ENCODE results near the gene MAPK7. TPM values are rescaled to one million over a fixed set of nuclear protein-coding genes. Genes with fewer than 3 reads are reported as not detected.

Gene MAPK7
- total RNA-seq, 1 donor from 2014 or later, result 13.9 TPM

- DNase-seq, result no peak
- intact Hi-C loops (cut with DNase I), result no loop called here
- no peak for ATAC-seq (ENCODE audit: poor library complexity)
Measured at GRCh38 chr17:19372439-19372838, 5.9 kb upstream of the MAPK7 start.

DNA sequence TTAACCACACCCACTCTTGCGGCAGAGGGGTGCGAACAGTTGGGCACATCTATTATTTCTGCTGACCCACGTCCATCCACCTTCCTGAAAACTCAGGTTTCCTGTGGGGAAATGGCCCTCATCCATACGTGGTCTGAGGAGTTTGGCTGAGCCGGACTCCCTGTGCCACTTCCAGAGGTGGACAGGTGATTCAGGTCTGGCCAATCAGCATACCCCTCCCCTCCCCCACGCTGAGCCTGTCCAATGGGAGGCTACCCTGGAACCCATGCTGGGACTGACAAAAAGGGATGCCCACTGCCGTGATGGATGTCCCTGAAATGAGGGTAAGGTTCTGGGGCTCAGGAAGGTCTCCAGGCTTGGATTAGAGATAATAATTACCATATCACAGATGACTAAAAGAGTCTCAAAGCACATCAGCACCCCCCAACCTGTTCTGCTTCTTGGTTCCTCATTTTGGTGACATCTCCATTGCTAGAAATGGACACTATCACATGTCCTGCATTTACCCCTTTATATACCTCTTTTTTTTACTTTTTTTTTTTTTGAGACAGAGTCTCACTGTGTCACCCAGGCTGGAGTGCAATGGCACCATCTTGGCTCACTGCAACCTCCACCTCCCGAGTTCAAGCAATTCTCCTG is 5.3 kb upstream of the MAPK7 start:
- DNase-seq (no peak), ATAC-seq (ENCODE audit: poor library complexity) (no peak)
- intact Hi-C loops (cut with DNase I), result no loop called here

DNA sequence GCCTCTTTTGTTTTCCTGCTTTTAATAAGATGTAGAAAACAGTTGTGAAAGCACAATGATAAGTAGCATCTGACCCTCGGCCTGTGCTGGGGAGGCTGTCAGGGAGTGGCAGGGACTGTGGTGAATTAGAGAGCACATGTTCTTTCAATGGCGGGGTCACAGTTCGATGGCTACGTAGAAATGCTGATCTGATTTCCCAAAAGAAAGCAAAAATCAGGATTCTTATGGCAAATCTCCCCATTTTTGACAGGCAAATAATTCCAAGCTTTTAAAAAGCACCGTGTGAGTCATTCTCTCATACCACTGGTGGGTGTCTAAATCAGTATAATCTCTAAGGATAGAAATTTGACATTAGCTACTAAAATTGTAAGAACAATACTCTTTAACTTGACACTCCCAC is 4.2 kb upstream of the MAPK7 start:
- intact Hi-C loops (cut with DNase I), result no loop called here
- ATAC-seq (ENCODE audit: poor library complexity), result no peak
- no peak for DNase-seq

GRCh38 chr17:19375732-19376131 is 2.6 kb upstream of the MAPK7 start:
- DNase-seq (no peak), ATAC-seq (ENCODE audit: poor library complexity) (no peak)
- intact Hi-C loops (cut with DNase I), result no loop called here

- ATAC-seq (ENCODE audit: poor library complexity) (no peak), DNase-seq (no peak)
- intact Hi-C loops (cut with DNase I), result no loop called here
Measured at GRCh38 chr17:19376811-19377210, 1.5 kb upstream of the MAPK7 start.

GRCh38 chr17:19377602-19378415 is 489 bp upstream of the MAPK7 start:
- peak; percentile 99 for DNase-seq
- intact Hi-C loops (cut with DNase I), result no loop called here
- ATAC-seq (ENCODE audit: poor library complexity), result peak; percentile 94

DNA sequence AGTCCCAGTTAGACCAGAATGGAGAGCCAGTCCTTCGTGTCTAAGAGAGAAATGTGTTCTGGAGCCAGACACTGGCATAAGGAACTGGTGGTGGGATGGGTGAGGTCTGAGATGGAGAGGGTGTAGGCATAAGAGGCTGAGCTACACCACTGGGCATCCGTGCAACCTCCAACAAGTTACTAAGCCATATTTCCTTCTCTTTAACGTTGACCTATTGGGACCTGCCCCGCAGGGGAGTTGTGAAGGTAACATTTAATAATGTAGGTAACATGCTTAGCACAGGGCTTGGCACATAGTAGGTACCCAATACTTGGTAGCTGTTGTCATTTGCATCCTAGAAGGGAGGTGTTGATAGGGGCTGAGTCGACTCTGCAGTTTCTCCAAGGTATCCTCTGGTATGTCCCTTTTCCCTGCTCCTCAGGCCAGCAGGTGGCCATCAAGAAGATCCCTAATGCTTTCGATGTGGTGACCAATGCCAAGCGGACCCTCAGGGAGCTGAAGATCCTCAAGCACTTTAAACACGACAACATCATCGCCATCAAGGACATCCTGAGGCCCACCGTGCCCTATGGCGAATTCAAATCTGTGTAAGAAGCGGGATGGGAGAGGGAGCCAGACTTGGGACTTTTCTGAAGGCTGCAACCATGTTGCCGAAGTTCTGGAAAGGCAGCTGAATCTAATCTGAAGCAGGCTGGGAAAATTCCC is 1.2 kb downstream of the MAPK7 start:
- no peak for ATAC-seq (ENCODE audit: poor library complexity)
- intact Hi-C loops (cut with DNase I), result no loop called here
- DNase-seq, result no peak

DNA sequence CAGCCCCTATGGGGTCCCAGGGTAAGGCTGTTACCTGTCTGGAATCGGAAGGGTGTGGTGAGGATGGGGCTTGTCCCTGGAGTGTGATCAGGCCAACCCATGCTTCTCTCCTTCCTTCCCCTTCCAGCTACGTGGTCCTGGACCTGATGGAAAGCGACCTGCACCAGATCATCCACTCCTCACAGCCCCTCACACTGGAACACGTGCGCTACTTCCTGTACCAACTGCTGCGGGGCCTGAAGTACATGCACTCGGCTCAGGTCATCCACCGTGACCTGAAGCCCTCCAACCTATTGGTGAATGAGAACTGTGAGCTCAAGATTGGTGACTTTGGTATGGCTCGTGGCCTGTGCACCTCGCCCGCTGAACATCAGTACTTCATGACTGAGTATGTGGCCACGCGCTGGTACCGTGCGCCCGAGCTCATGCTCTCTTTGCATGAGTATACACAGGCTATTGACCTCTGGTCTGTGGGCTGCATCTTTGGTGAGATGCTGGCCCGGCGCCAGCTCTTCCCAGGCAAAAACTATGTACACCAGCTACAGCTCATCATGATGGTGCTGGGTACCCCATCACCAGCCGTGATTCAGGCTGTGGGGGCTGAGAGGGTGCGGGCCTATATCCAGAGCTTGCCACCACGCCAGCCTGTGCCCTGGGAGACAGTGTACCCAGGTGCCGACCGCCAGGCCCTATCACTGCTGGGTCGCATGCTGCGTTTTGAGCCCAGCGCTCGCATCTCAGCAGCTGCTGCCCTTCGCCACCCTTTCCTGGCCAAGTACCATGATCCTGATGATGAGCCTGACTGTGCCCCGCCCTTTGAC is 2.4 kb downstream of the MAPK7 start:
- ATAC-seq (ENCODE audit: poor library complexity), result no peak

GRCh38 chr17:19381361-19381740 is 3.1 kb downstream of the MAPK7 start:
- intact Hi-C loops (cut with DNase I), result no loop called here
- ATAC-seq (ENCODE audit: poor library complexity), result no peak
- no peak for DNase-seq

More for the DNA sequence above, 2.4 kb downstream of the MAPK7 start:
- no peak for DNase-seq
- intact Hi-C loops (cut with DNase I), result no loop called here

GRCh38 chr17:19381741-19382444 is 3.6 kb downstream of the MAPK7 start:
- no peak for ATAC-seq (ENCODE audit: poor library complexity)
- no peak for DNase-seq
- intact Hi-C loops (cut with DNase I), result no loop called here

DNA sequence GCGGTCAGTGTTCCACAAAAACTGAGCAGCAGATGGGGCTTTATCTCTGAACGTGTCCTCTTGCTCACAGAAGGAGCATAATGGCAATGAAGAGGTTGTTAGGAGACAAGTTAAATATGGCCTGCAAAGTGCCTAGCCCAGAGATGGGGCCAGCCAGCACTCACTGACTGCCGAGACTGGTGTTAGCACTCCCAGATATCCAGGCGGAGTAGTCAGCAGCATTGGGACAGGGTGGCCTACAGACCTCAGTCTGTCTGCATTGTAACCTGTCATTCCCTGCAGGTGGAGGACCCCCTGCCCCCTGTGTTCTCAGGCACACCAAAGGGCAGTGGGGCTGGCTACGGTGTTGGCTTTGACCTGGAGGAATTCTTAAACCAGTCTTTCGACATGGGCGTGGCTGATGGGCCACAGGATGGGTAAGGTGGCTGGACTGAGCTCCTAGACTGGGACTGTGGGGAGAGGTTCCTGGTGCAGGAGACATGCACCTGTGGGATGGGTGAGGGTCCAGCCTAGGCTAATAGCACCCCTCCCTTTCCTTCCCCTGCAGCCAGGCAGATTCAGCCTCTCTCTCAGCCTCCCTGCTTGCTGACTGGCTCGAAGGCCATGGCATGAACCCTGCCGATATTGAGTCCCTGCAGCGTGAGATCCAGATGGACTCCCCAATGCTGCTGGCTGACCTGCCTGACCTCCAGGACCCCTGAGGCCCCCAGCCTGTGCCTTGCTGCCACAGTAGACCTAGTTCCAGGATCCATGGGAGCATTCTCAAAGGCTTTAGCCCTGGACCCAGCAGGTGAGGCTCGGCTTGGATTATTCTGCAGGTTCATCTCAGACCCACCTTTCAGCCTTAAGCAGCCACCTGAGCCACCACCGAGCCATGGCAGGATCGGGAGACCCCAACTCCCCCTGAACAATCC is 4.5 kb downstream of the MAPK7 start:
- intact Hi-C loops (cut with DNase I), result no loop called here
- ATAC-seq (ENCODE audit: poor library complexity) (no peak), DNase-seq (no peak)

- intact Hi-C loops (cut with DNase I), result no loop called here
- peak; percentile 68 for DNase-seq
- ATAC-seq (ENCODE audit: poor library complexity), result no peak
Measured at GRCh38 chr17:19383681-19384470, 5.6 kb downstream of the MAPK7 start.

GRCh38 chr17:19384723-19385391 is 6.6 kb downstream of the MAPK7 start:
- intact Hi-C loops (cut with DNase I), result no loop called here
- DNase-seq (peak; percentile 95), ATAC-seq (ENCODE audit: poor library complexity) (peak; percentile 70)

DNA sequence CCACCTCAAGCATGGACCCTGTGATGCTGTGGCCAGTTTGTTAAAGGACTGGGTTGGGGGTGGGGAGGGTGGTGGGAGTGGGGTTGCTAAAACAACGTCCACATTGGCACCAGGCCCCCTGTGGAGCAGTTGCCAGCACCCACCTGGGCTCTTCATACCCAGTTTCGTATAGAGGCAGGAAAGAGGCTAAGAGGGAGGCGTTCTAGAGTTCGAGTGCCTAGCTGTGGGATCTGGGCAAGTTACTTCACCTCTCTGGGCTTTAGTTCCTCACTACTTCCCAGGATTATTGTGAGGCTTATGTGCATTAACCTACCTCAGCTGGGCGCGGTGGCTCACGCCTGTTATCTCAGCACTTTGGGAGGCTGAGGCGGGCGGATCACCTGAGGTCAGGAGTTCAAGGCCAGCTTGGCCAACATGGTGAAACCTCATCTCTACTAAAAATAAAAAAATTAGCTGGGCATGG is 7.3 kb downstream of the MAPK7 start:
- DNase-seq, result no peak
- intact Hi-C loops (cut with DNase I), result no loop called here

DNA sequence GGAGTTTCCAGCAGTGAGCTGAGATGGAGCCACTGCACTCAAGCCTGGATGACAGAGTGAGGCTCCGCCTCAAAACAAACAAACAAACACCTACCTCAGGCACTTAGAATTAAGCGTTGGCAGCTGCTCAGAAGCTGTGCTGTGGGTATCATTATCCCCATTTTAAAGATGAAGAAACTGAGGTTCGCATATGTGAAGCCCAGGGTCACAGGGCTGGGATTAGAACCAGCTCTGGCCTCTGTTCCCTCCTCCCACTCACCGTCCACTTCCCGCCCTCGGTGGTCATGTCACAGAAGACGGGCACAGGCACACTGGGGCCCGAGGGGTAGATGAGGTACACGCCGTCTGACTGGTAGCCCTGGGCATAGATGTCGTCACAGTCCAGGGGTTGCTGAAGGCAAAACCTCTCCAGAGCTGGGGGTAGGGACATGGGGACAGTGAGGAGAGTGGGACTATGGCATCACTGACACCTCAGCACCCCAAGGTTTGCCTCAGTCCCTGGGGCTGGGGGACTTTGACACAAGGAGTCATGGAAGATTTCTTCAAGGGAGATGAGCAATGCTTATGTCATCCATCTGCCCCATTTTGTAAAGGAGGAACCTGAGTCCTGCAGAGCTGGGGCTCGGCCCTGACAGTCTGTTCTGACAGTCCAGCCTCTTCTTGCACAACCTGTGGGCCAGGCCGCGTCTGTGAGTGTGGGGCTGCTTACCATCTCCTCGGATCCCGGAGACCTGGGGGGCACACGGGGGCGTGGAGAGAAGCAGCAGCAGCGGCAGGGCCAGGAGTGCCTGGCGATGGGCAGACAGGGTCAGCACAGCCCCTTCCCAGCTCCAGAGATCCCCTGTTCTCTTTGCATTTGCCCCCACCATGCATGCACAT is 8.0 kb downstream of the MAPK7 start:
- DNase-seq (peak; percentile 85), ATAC-seq (ENCODE audit: poor library complexity) (peak; percentile 31)
- intact Hi-C loops (cut with DNase I), result no loop called here

More for the DNA sequence above, 7.3 kb downstream of the MAPK7 start:
- no peak for ATAC-seq (ENCODE audit: poor library complexity)

All from Right ventricle myocardium superior (tissue), 1 donor.